ENCODE data around the gene HNRNPA1.

HNRNPA1 gene

GRCh38 chr12:54262403-54262925, 18.1 kb upstream of the HNRNPA1 start:
- CTCF ChIA-PET: interaction anchor here (0.6 to 1.1 kb wide), 4 partner anchors 48 to 640 kb away, joined by 3 read pairs; partner anchors contain the start of gene COPZ1
- TF ChIP-seq SUZ12 (IDR thresholded peaks at IDR 0.05): no peak
- TF ChIP-seq PKNOX1 (IDR thresholded peaks at IDR 0.05): peak; percentile 82
- 0 out of 2 replicates have a peak, but pooled peaks have one; percentile 60 for TF ChIP-seq CTBP1 (IDR thresholded peaks at IDR 0.05; ENCODE audit: borderline replicate concordance)
- DNase-seq (ENCODE audit: extremely low spot score): no peak
- POLR2A ChIA-PET: interaction anchor here (0.5 to 8.7 kb wide), 3 partner anchors 10 to 1855 kb away, joined by 3 to 175 read pairs (median 6); partner anchors contain the start of genes CBX5 and HNRNPA1

- no peak for DNase-seq (ENCODE audit: extremely low spot score)
- ChIA-PET POLR2A (interaction anchor here (1.3 to 8.7 kb wide), 2 partner anchors 9 to 14 kb away, joined by 5 to 175 read pairs; partner anchors contain the start of genes CBX5 and HNRNPA1), CTCF (interaction anchor here (0.7 kb wide), 1 partner anchor 59 kb away, joined by 5 read pairs; the partner anchor contains the start of gene COPZ1)
- TF ChIP-seq PKNOX1 (IDR thresholded peaks at IDR 0.05) (peak; percentile 38; the same call in 1 of the 2 replicates), ZNF384 (IDR thresholded peaks at IDR 0.05) (no peak), FOXA1 (IDR thresholded peaks at IDR 0.05) (no peak), NFRKB (IDR thresholded peaks at IDR 0.05) (no peak)
Observed at GRCh38 chr12:54265364-54265812, 15.1 kb upstream of the HNRNPA1 start.

- ChIA-PET POLR2A (interaction anchor here (6.2 kb wide), 1 partner anchor 13 kb away, joined by 59 read pairs; the partner anchor contains the start of genes CBX5 and HNRNPA1), CTCF (interaction anchor here (0.7 kb wide), 1 partner anchor 72 kb away, joined by 4 read pairs; no protein-coding TSS in a partner anchor)
- DNase-seq (ENCODE audit: extremely low spot score): no peak
- no peak for TF ChIP-seq LEF1 (IDR thresholded peaks at IDR 0.05; ENCODE audit: borderline replicate concordance)
- TF ChIP-seq HDGF (IDR thresholded peaks at IDR 0.05; ENCODE audit: borderline replicate concordance): no peak
- TF ChIP-seq SP1 (IDR thresholded peaks at IDR 0.05): no peak
- TF ChIP-seq SUZ12 (IDR thresholded peaks at IDR 0.05): no peak
- no peak for TF ChIP-seq ZNF384 (IDR thresholded peaks at IDR 0.05)
- TF ChIP-seq BHLHE40 (IDR thresholded peaks at IDR 0.05; ENCODE audit: borderline replicate concordance): no peak
- TF ChIP-seq ARNT (IDR thresholded peaks at IDR 0.05): no peak
- no peak for TF ChIP-seq CTBP1 (IDR thresholded peaks at IDR 0.05; ENCODE audit: borderline replicate concordance)
- no peak for TF ChIP-seq TARDBP (IDR thresholded peaks at IDR 0.05)
- TF ChIP-seq FOXM1 (IDR thresholded peaks at IDR 0.05; ENCODE audit: borderline replicate concordance): no peak
- no peak for TF ChIP-seq NFRKB (IDR thresholded peaks at IDR 0.05)
- TF ChIP-seq FOXA1 (IDR thresholded peaks at IDR 0.05): no peak
- TF ChIP-seq PKNOX1 (IDR thresholded peaks at IDR 0.05): no peak
- TF ChIP-seq FOXK2 (IDR thresholded peaks at IDR 0.05): no peak
- TF ChIP-seq ELF4 (IDR thresholded peaks at IDR 0.05): no peak
- no peak for TF ChIP-seq L3MBTL2 (conservative IDR thresholded peaks at IDR 0.05)
Observed at GRCh38 chr12:54266852-54267251, 13.7 kb upstream of the HNRNPA1 start.

GRCh38 chr12:54270345-54270744, 10.2 kb upstream of the HNRNPA1 start:
- TF ChIP-seq CTBP1 (IDR thresholded peaks at IDR 0.05; ENCODE audit: borderline replicate concordance) (no peak), SUZ12 (IDR thresholded peaks at IDR 0.05) (no peak), L3MBTL2 (conservative IDR thresholded peaks at IDR 0.05) (no peak), ARNT (IDR thresholded peaks at IDR 0.05) (no peak), LEF1 (IDR thresholded peaks at IDR 0.05; ENCODE audit: borderline replicate concordance) (no peak), FOXM1 (IDR thresholded peaks at IDR 0.05; ENCODE audit: borderline replicate concordance) (no peak), HDGF (IDR thresholded peaks at IDR 0.05; ENCODE audit: borderline replicate concordance) (no peak), SP1 (IDR thresholded peaks at IDR 0.05) (no peak), PKNOX1 (IDR thresholded peaks at IDR 0.05) (no peak), TARDBP (IDR thresholded peaks at IDR 0.05) (no peak), BHLHE40 (IDR thresholded peaks at IDR 0.05; ENCODE audit: borderline replicate concordance) (no peak), FOXA1 (IDR thresholded peaks at IDR 0.05) (no peak), ELF4 (IDR thresholded peaks at IDR 0.05) (no peak)
- DNase-seq (ENCODE audit: extremely low spot score): no peak
- POLR2A ChIA-PET: interaction anchor here (1.0 to 6.2 kb wide), 2 partner anchors 9 to 18 kb away, joined by 3 to 59 read pairs; partner anchors contain the start of genes CBX5 and HNRNPA1
- CTCF ChIA-PET: interaction anchor here (0.9 to 1.0 kb wide), 2 partner anchors 30 to 56 kb away, joined by 3 read pairs; no protein-coding TSS in a partner anchor

GRCh38 chr12:54272214-54272613, 8.3 kb upstream of the HNRNPA1 start:
- POLR2A ChIA-PET: interaction anchor here (0.8 to 6.2 kb wide), 5 partner anchors 7 to 81 kb away, joined by 3 to 59 read pairs (median 6); partner anchors contain the start of genes CBX5 and HNRNPA1
- DNase-seq (ENCODE audit: extremely low spot score): no peak
- TF ChIP-seq BHLHE40 (IDR thresholded peaks at IDR 0.05; ENCODE audit: borderline replicate concordance) (no peak), ZNF384 (IDR thresholded peaks at IDR 0.05) (no peak), SUZ12 (IDR thresholded peaks at IDR 0.05) (no peak), SP1 (IDR thresholded peaks at IDR 0.05) (no peak), HDGF (IDR thresholded peaks at IDR 0.05; ENCODE audit: borderline replicate concordance) (no peak), FOXM1 (IDR thresholded peaks at IDR 0.05; ENCODE audit: borderline replicate concordance) (no peak), L3MBTL2 (conservative IDR thresholded peaks at IDR 0.05) (no peak), ARNT (IDR thresholded peaks at IDR 0.05) (no peak), NFRKB (IDR thresholded peaks at IDR 0.05) (no peak), LEF1 (IDR thresholded peaks at IDR 0.05; ENCODE audit: borderline replicate concordance) (no peak), FOXA1 (IDR thresholded peaks at IDR 0.05) (no peak), CTBP1 (IDR thresholded peaks at IDR 0.05; ENCODE audit: borderline replicate concordance) (no peak), PKNOX1 (IDR thresholded peaks at IDR 0.05) (no peak), ELF4 (IDR thresholded peaks at IDR 0.05) (no peak), FOXK2 (IDR thresholded peaks at IDR 0.05) (no peak), TARDBP (IDR thresholded peaks at IDR 0.05) (no peak)
- CTCF ChIA-PET: interaction anchor here (0.6 to 1.1 kb wide), 2 partner anchors 21 to 497 kb away, joined by 3 to 4 read pairs; no protein-coding TSS in a partner anchor
